OCI-LY1 (cell line): ENCODE results near the gene UTP3.
A peak's percentile ranks its signal among the peaks of the same experiment; 100 is the strongest.
"Not testable (repeated sequence)": the region's sequence is repeated elsewhere in the genome, so short reads cannot be mapped to it uniquely, and the experiment has no call there.

Source experiments
- H2AFZ ChIP-seq: fragments of 200-600 bp; sonication (generic), shearing (Covaris generic); 2 replicates; pipeline ENCODE4 v1.6.0; 2014; ENCODE audit warnings: antibody characterized with exemption, mild to moderate bottlenecking, low read length
- H3F3A ChIP-seq: fragments of 200-600 bp; sonication (generic), shearing (Covaris generic); 2 replicates; pipeline ENCODE4 v1.6.0; 2014; ENCODE audit warnings: mild to moderate bottlenecking, antibody characterized with exemption, low read length, moderate library complexity; ENCODE audit not compliant: insufficient read depth
- H3K27ac ChIP-seq: fragments of 200-600 bp; sonication (generic); 2 replicates; pipeline ENCODE4 v1.5.1; 2014; ENCODE audit warnings: low read length, mixed run types, mild to moderate bottlenecking, low read depth; ENCODE audit not compliant: poor library complexity, severe bottlenecking
- H3K27me3 ChIP-seq: fragments of 200-600 bp; sonication (generic); 2 replicates; pipeline ENCODE4 v1.6.0; 2014; ENCODE audit warnings: antibody characterized with exemption, mild to moderate bottlenecking, low read length, moderate library complexity; ENCODE audit not compliant: insufficient read depth
- H3K36me3 ChIP-seq: fragments of 200-600 bp; sonication (generic); 2 replicates; pipeline ENCODE4 v1.6.1; 2014; ENCODE audit warnings: mild to moderate bottlenecking, antibody characterized with exemption, low read length, moderate library complexity, mixed read lengths; ENCODE audit not compliant: insufficient read depth
- H3K4me1 ChIP-seq: fragments of 200-600 bp; sonication (generic); 2 replicates; pipeline ENCODE4 v1.5.1; 2014; ENCODE audit warnings: mild to moderate bottlenecking, low read length, moderate library complexity; ENCODE audit not compliant: insufficient read depth, severe bottlenecking
- H3K4me2 ChIP-seq: fragments of 200-600 bp; sonication (generic), shearing (Covaris generic); 2 replicates; pipeline ENCODE4 v1.6.1; 2014; ENCODE audit warnings: low read length
- H3K4me3 ChIP-seq: fragments of 200-600 bp; sonication (generic); 2 replicates; pipeline ENCODE4 v1.5.1; 2014; ENCODE audit warnings: low read length, low read depth, mild to moderate bottlenecking, mixed read lengths; ENCODE audit not compliant: poor library complexity, severe bottlenecking
- H3K79me2 ChIP-seq: fragments of 200-600 bp; shearing (Covaris generic); 2 replicates; pipeline ENCODE4 v1.6.1; 2016; ENCODE audit warnings: mixed run types, low read length, mixed read lengths; ENCODE audit not compliant: insufficient read depth
- H3K9ac ChIP-seq: fragments of 200-600 bp; sonication (generic), shearing (Covaris generic); 2 replicates; pipeline ENCODE4 v1.6.1; 2014; ENCODE audit warnings: mild to moderate bottlenecking, low read length, mixed read lengths
- H3K9me2 ChIP-seq: fragments of 200-600 bp; sonication (generic), shearing (Covaris generic); 2 replicates; pipeline ENCODE4 v1.6.1; 2014; ENCODE audit warnings: low read depth, mild to moderate bottlenecking, low read length, mixed read lengths
- H3K9me3 ChIP-seq: fragments of 200-600 bp; shearing (Covaris generic); 2 replicates; pipeline ENCODE4 v1.6.1; 2014; ENCODE audit warnings: low read length, mixed read lengths
- H4K20me1 ChIP-seq: fragments of 200-600 bp; sonication (generic), shearing (Covaris generic); 2 replicates; pipeline ENCODE4 v1.6.0; 2016; ENCODE audit warnings: mild to moderate bottlenecking, low read length; ENCODE audit not compliant: insufficient read depth
- EZH2 ChIP-seq: fragments of 200-600 bp; sonication (generic), shearing (Covaris generic); IDR thresholded peaks from 2 replicates; pipeline ENCODE4 v1.8.0; 2017; ENCODE audit warnings: borderline replicate concordance, mixed run types, mild to moderate bottlenecking, antibody characterized with exemption, low read length, moderate library complexity, mixed read lengths
- TF ChIP-seq, protein P1 (sequence below): fragments of 200-600 bp; sonication (generic), shearing (Covaris generic); IDR thresholded peaks from 2 replicates; pipeline ENCODE4 v1.5.1; 2017; ENCODE audit warnings: mild to moderate bottlenecking, antibody characterized with exemption, low read length, moderate library complexity, mixed read lengths

The UTP3 gene

DNA sequence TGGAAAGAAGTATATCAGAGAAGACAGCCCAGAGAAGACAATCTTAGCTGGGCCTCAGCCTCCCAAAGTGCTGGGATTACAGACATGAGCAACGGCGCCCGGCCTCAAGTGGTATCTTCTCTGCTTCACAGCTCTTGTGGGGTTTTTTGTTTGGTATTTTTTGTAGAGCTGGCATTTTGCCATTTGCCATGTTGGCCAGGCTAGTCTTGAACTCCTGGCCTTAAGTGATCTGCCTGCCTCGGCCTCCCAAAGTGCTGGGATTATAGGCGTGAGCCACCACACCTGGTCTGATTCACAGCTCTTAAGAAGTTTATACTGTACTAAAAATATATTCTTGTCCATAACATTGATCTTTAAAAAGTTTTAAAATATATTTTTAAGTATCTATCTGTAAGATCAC lies 12.4 kb downstream of the UTP3 start:
- Histone ChIP-seq H3K9me3 (no peaks in the 10 kb centered on the region), H3K27me3 (no peaks in the 10 kb centered on the region), H3K4me2 (no peak overlapping the region)

DNA sequence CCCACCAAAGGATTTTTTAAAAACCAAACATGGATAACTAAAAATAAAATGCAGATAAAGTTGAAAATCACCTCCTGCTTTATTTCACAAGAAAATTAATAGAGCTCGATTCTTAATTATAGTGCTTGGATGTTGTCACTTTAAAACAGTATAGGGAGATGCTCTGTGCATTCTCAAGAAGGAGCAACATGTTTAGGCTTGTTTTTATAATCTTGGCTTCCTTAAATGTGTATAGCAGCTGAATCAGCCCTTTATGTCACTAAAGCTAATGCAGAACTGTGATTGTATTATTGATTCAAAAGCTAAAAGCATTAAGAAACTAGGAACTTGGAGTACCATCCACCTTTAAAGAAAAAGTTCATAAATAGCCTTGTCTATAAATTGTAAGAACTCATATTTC lies 12.9 kb downstream of the UTP3 start:
- Histone ChIP-seq H3K4me3 (no peak overlapping the region), H3K9me3 (no peaks in the 10 kb centered on the region), H3K27ac (peak overlapping the region; percentile 96), H3K79me2 (peaks cover 7% of the 10 kb centered on the region; the same call in 1 of the 2 replicates), H3F3A (no peaks in the 10 kb centered on the region), H4K20me1 (no peaks in the 10 kb centered on the region), H3K4me2 (no peak overlapping the region), H3K4me1 (peaks cover 39% of the 10 kb centered on the region), H3K27me3 (no peaks in the 10 kb centered on the region), H3K9me2 (no peaks in the 10 kb centered on the region), H2AFZ (no peak overlapping the region), H3K9ac (no peak overlapping the region), H3K36me3 (no peaks in the 10 kb centered on the region)
- TF ChIP-seq, protein P1, sequence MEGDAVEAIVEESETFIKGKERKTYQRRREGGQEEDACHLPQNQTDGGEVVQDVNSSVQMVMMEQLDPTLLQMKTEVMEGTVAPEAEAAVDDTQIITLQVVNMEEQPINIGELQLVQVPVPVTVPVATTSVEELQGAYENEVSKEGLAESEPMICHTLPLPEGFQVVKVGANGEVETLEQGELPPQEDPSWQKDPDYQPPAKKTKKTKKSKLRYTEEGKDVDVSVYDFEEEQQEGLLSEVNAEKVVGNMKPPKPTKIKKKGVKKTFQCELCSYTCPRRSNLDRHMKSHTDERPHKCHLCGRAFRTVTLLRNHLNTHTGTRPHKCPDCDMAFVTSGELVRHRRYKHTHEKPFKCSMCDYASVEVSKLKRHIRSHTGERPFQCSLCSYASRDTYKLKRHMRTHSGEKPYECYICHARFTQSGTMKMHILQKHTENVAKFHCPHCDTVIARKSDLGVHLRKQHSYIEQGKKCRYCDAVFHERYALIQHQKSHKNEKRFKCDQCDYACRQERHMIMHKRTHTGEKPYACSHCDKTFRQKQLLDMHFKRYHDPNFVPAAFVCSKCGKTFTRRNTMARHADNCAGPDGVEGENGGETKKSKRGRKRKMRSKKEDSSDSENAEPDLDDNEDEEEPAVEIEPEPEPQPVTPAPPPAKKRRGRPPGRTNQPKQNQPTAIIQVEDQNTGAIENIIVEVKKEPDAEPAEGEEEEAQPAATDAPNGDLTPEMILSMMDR = no peak
- TF ChIP-seq EZH2 = no peak

More for the DNA sequence above, 12.4 kb downstream of the UTP3 start:
- Histone ChIP-seq H4K20me1 (no peaks in the 10 kb centered on the region), H3K36me3 (no peaks in the 10 kb centered on the region), H3K4me1 (peaks cover 38% of the 10 kb centered on the region), H3K9ac (no peak overlapping the region), H3K4me3 (no peak overlapping the region), H2AFZ (no peak overlapping the region), H3F3A (no peaks in the 10 kb centered on the region), H3K79me2 (0 out of 2 replicates have a peak, but pooled peaks cover 1% of the 10 kb centered on the region), H3K27ac (peak overlapping the region; percentile 96), H3K9me2 (no peaks in the 10 kb centered on the region)
- TF ChIP-seq, protein P1 = no peak
- TF ChIP-seq EZH2 = no peak

DNA sequence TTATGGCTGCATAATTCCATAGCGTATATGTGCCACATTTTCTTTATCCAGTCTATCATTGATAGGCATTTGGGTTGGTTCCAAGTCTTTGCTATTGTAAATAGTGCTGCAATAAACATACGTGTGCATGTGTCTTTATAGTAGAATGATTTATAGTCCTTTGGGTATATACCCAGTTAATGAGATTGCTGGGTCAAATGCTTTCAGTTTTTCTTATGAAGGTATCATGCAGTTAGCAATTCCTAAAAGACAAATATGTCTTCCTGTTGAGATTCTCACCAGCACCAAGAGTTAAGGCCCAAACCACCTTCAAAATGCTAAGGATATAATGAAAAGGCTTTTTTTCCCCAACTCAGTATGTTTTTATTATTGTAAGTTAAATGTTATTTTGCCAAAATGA lies 14.3 kb downstream of the UTP3 start:
- H3K79me2 ChIP-seq = peaks cover 20% of the 10 kb centered on the region
- H3K36me3 ChIP-seq, H3K4me2 ChIP-seq, H3K9ac ChIP-seq, H4K20me1 ChIP-seq, H3K27me3 ChIP-seq, H3K9me3 ChIP-seq, H3K9me2 ChIP-seq, H3F3A ChIP-seq, H3K4me3 ChIP-seq, H2AFZ ChIP-seq: not testable (repeated sequence)
- H3K4me1 ChIP-seq = peaks cover 52% of the 10 kb centered on the region
- H3K27ac ChIP-seq = peak overlapping the region; percentile 96

DNA sequence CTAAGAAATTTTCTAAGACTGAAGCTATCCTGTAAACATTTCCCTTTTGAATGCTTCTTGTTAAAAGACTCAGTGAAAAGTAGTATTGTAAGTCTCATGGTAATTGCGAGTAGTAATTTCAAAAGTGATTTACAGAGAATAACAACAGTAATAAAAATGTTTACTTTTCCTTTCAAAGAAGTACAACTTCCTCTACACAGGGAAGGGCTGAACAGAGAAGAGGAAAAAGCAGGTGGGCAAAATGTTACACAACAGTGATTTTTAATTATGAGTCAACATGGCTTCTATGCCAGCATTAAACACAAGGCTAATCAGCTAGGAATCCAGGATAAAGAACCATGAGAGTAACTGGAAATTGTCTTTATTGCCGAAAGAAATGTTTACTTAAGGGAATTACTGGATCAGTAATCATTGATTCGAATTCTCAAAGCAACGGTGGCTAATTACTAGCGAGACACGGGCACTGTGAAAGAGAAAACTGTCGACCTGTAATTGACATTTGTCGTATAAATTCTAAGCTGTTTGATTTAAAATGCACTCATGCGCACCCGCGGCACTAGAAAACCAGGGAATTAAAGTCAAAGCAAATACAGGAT lies 15.4 kb downstream of the UTP3 start:
- peak overlapping the region; percentile 96 for H3K27ac ChIP-seq
- no peaks in the 10 kb centered on the region for H3K27me3 ChIP-seq
- peak overlapping the region; percentile 73 for H3K4me3 ChIP-seq
- H3K9me3 ChIP-seq = no peaks in the 10 kb centered on the region
- peaks cover 64% of the 10 kb centered on the region for H3K4me1 ChIP-seq
- H3K79me2 ChIP-seq = peaks cover 31% of the 10 kb centered on the region
- H3K36me3 ChIP-seq = no peaks in the 10 kb centered on the region
- H3F3A ChIP-seq = no peaks in the 10 kb centered on the region
- no peak overlapping the region for H2AFZ ChIP-seq
- no peaks in the 10 kb centered on the region for H4K20me1 ChIP-seq
- no peaks in the 10 kb centered on the region for H3K9me2 ChIP-seq
- peak overlapping the region; percentile 89 for H3K4me2 ChIP-seq
- no peak for TF ChIP-seq EZH2
- TF ChIP-seq, protein P1 = no peak
- peak overlapping the region; percentile 76 for H3K9ac ChIP-seq
